NK-92 treated with Interleukin-12 subunit alpha and Interleukin-12 subunit beta, amount 100 ng/mL, for 24 hours (cell line): ENCODE results near the gene CACNG3.
"Not testable (repeated sequence)": the region's sequence is repeated elsewhere in the genome, so short reads cannot be mapped to it uniquely, and the experiment has no call there.

Experiments used
- DNase-seq: peaks from one replicate; lab custom pipeline; 2025; lab: John Stamatoyannopoulos, UW

Gene CACNG3

GRCh38 chr16:24332582-24333090 is 76.5 kb downstream of the CACNG3 start:
- no peak for DNase-seq

GRCh38 chr16:24336491-24336890 is 80.4 kb downstream of the CACNG3 start:
- DNase-seq, result no peak

GRCh38 chr16:24337013-24337412 is 80.9 kb downstream of the CACNG3 start:
- DNase-seq, result no peak

GRCh38 chr16:24343829-24344228 is 87.7 kb downstream of the CACNG3 start:
- not testable (repeated sequence) for DNase-seq

- no peak for DNase-seq
Measured at GRCh38 chr16:24344784-24345183, 88.6 kb downstream of the CACNG3 start.

GRCh38 chr16:24345704-24346103 is 89.6 kb downstream of the CACNG3 start:
- DNase-seq, result no peak

GRCh38 chr16:24346734-24347133 is 90.6 kb downstream of the CACNG3 start:
- DNase-seq, result no peak

GRCh38 chr16:24347556-24347955 is 91.4 kb downstream of the CACNG3 start:
- DNase-seq, result no peak

- DNase-seq, result no peak
Measured at GRCh38 chr16:24348545-24349290, 92.6 kb downstream of the CACNG3 start.

GRCh38 chr16:24349320-24349719 is 93.2 kb downstream of the CACNG3 start:
- no peak for DNase-seq

- no peak for DNase-seq
Measured at GRCh38 chr16:24352746-24353145, 96.6 kb downstream of the CACNG3 start.

GRCh38 chr16:24353622-24354021 is 97.5 kb downstream of the CACNG3 start:
- no peak for DNase-seq

GRCh38 chr16:24357511-24357910 is 101.4 kb downstream of the CACNG3 start:
- no peak for DNase-seq

- no peak for DNase-seq
Measured at GRCh38 chr16:24358117-24358516, 102.0 kb downstream of the CACNG3 start.

GRCh38 chr16:24359490-24359889 is 103.4 kb downstream of the CACNG3 start:
- DNase-seq, result no peak

- no peak for DNase-seq
Measured at GRCh38 chr16:24360936-24361335, 104.8 kb downstream of the CACNG3 start.

- DNase-seq, result no peak
Measured at GRCh38 chr16:24364596-24364995, 108.5 kb downstream of the CACNG3 start.

- DNase-seq, result no peak
Measured at GRCh38 chr16:24367186-24367710, 111.1 kb downstream of the CACNG3 start.

GRCh38 chr16:24372824-24373223 is 116.7 kb downstream of the CACNG3 start:
- DNase-seq, result no peak

- no peak for DNase-seq
Measured at GRCh38 chr16:24378999-24379398, 122.9 kb downstream of the CACNG3 start.

GRCh38 chr16:24381470-24382118 is 125.5 kb downstream of the CACNG3 start:
- no peak for DNase-seq

GRCh38 chr16:24382762-24383407 is 126.8 kb downstream of the CACNG3 start:
- DNase-seq, result peak; percentile 41

- no peak for DNase-seq
Measured at GRCh38 chr16:24394341-24394740, 138.2 kb downstream of the CACNG3 start.
